Activated T-helper 1 cell treated with anti-CD3 and anti-CD28 coated beads, Interleukin-12 subunit alpha, Interleukin-12 subunit beta, Interleukin-2, Interleukin-4 antibody, amounts not matched to agents 30 ng/mL and 10 ng/mL and 1 ng/mL, durations not matched to agents 14 hours and 24 hours and 36 hours (primary cell): ENCODE results near the gene TIGD6. TPM values are rescaled to one million over a fixed set of nuclear protein-coding genes. Genes with fewer than 3 reads are reported as not detected.

Experiments used
- DNase-seq: peaks from one replicate; pipeline ENCODE4 v3.0.0; 2021; ENCODE audit warnings: low spot score
- H3K27ac Mint-ChIP-seq: one replicate; pipeline ENCODE4 v1.8.0; 2021; ENCODE audit warnings: mild to moderate bottlenecking, mixed read lengths
- H3K27me3 Mint-ChIP-seq: one replicate; pipeline ENCODE4 v1.8.0; 2022; ENCODE audit warnings: mild to moderate bottlenecking, moderate library complexity, mixed read lengths; ENCODE audit not compliant: insufficient read depth
- H3K36me3 Mint-ChIP-seq: one replicate; pipeline ENCODE4 v1.8.0; 2021; ENCODE audit warnings: low read depth, mixed read lengths
- H3K4me1 Mint-ChIP-seq: one replicate; pipeline ENCODE4 v1.8.0; 2021; ENCODE audit warnings: low read depth, mixed read lengths
- H3K4me3 Mint-ChIP-seq: one replicate; pipeline ENCODE4 v1.8.0; 2021; ENCODE audit warnings: mild to moderate bottlenecking, moderate library complexity, mixed read lengths
- H3K9me3 Mint-ChIP-seq: one replicate; pipeline ENCODE4 v1.8.0; 2021; ENCODE audit warnings: mixed read lengths
- intact Hi-C: fragments of 100-400 bp; cut with micrococcal nuclease; formaldehyde crosslinking; loops from one replicate; pipeline ENCODE4 v1.15.1; 2024
- total RNA-seq: library from RNA; stranded (reverse); gene quantifications from 2 replicates; pipeline ENCODE4 v1.2.3, GENCODE V29; 2022

The TIGD6 gene
- total RNA-seq, 1 donor from 2014 or later = 2.4 TPM

- intact Hi-C loops = no loop called here
- Mint-ChIP-seq H3K27ac (no peak overlapping the region), H3K4me1 (peaks cover 19% of the 10 kb centered on the region), H3K9me3 (no peaks in the 10 kb centered on the region), H3K27me3 (no peaks in the 10 kb centered on the region), H3K36me3 (peaks cover 44% of the 10 kb centered on the region), H3K4me3 (no peak overlapping the region)
- DNase-seq = no peak
These were observed 26.3 kb upstream of the TIGD6 start for GRCh38 chr5:150026682-150027172.

GRCh38 chr5:150024346-150024984, 24.0 kb upstream of the TIGD6 start:
- DNase-seq = no peak
- intact Hi-C loops = no loop called here
- H3K36me3 Mint-ChIP-seq = peaks cover 51% of the 10 kb centered on the region
- H3K27me3 Mint-ChIP-seq = no peaks in the 10 kb centered on the region
- H3K4me1 Mint-ChIP-seq = peaks cover 33% of the 10 kb centered on the region
- H3K9me3 Mint-ChIP-seq = no peaks in the 10 kb centered on the region
- no peak overlapping the region for H3K4me3 Mint-ChIP-seq
- no peak overlapping the region for H3K27ac Mint-ChIP-seq

DNA sequence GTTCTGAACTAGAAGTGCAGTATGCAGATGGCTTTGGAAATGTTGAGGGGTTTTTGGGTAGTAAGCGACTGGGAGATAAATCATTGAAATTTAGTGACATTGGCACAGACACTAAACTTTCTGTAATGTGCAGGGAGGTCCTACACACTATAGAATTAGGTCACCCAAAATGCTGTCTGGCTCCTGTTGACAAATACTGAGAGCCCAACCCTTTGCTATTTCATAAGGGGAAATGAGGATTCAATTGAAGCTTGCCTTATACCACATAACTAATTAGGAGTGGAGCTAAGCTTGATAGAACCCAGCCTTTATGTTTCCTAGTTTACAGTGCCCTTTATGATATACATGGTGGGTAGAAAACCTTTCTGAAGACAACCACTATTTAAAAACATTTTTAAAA, 22.7 kb upstream of the TIGD6 start:
- no peak for DNase-seq
- intact Hi-C loops = no loop called here
- Mint-ChIP-seq H3K27ac (no peak overlapping the region), H3K36me3 (peaks cover 59% of the 10 kb centered on the region), H3K4me1 (peaks cover 36% of the 10 kb centered on the region), H3K4me3 (no peak overlapping the region), H3K27me3 (no peaks in the 10 kb centered on the region), H3K9me3 (no peaks in the 10 kb centered on the region)

DNA sequence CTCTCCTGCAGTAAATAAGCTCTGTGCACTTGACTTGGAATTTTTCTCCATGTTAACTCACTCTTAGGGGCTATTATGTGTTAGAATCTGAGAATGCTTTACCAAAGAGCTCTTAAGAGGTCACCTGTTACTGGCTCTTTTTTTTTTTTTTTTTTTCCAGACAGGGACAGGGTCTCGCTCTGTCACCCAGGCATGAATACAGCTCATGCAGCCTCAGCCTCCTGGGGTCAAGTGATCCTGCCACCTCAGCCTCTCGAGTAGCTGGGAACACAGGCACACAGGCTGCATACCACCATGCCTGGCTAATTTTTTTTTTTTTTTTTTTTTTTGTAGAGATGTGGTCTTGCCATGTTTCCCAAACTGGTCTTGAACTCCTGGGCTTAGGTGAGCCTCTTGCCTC, 22.2 kb upstream of the TIGD6 start:
- Mint-ChIP-seq H3K9me3 (no peaks in the 10 kb centered on the region), H3K4me1 (peaks cover 37% of the 10 kb centered on the region), H3K27ac (no peak overlapping the region), H3K36me3 (peaks cover 59% of the 10 kb centered on the region), H3K27me3 (no peaks in the 10 kb centered on the region), H3K4me3 (no peak overlapping the region)
- no peak for DNase-seq
- intact Hi-C loops = no loop called here

- Mint-ChIP-seq H3K27me3 (no peaks in the 10 kb centered on the region), H3K36me3 (peaks cover 64% of the 10 kb centered on the region), H3K4me3 (no peak overlapping the region), H3K9me3 (no peaks in the 10 kb centered on the region), H3K27ac (peak overlapping the region; percentile 46), H3K4me1 (peaks cover 37% of the 10 kb centered on the region)
- no peak for DNase-seq
- intact Hi-C loops = no loop called here
These were observed 21.7 kb upstream of the TIGD6 start for GRCh38 chr5:150022158-150022531.

DNA sequence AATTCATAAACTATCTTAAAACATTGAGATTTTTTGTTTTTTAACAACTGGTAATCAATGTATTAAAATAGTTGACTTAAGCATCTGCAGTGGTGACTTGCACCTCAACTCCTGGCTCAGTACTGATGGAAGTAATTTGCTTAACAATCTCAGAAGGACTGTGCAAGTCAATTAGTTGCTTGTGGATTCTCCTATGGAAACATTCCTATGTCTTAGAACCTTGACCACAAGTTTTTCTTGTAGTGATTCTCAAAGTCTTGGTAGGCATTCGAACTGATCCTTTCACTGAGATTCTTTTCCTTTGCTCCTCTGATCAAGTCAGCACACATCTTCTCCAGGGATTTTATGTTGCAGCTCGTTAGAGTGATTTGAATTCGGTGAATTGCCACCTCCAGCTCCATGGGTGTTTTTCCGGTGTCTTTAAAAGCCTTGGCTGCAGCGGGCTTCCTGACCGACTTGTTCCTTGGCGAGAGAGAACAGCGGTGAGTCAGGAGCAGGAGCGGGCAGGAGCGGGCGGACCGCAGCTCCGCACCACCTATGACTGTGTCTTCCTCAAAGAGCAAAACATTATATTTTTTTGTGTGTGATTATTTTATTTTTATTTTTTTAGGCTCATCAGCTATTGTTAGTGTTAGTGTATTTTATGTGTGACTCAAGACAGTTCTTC, 21.2 kb upstream of the TIGD6 start:
- Mint-ChIP-seq H3K9me3 (no peaks in the 10 kb centered on the region), H3K4me1 (peaks cover 37% of the 10 kb centered on the region), H3K36me3 (peaks cover 66% of the 10 kb centered on the region), H3K27ac (peak overlapping the region; percentile 46), H3K27me3 (no peaks in the 10 kb centered on the region), H3K4me3 (no peak overlapping the region)
- intact Hi-C loops = no loop called here
- DNase-seq = no peak

GRCh38 chr5:150020249-150020648, 19.8 kb upstream of the TIGD6 start:
- Mint-ChIP-seq H3K4me3 (no peak overlapping the region), H3K36me3 (peaks cover 73% of the 10 kb centered on the region), H3K4me1 (peaks cover 37% of the 10 kb centered on the region), H3K9me3 (peaks cover 8% of the 10 kb centered on the region), H3K27ac (peak overlapping the region; percentile 68), H3K27me3 (no peaks in the 10 kb centered on the region)
- intact Hi-C loops = no loop called here
- DNase-seq = no peak

DNA sequence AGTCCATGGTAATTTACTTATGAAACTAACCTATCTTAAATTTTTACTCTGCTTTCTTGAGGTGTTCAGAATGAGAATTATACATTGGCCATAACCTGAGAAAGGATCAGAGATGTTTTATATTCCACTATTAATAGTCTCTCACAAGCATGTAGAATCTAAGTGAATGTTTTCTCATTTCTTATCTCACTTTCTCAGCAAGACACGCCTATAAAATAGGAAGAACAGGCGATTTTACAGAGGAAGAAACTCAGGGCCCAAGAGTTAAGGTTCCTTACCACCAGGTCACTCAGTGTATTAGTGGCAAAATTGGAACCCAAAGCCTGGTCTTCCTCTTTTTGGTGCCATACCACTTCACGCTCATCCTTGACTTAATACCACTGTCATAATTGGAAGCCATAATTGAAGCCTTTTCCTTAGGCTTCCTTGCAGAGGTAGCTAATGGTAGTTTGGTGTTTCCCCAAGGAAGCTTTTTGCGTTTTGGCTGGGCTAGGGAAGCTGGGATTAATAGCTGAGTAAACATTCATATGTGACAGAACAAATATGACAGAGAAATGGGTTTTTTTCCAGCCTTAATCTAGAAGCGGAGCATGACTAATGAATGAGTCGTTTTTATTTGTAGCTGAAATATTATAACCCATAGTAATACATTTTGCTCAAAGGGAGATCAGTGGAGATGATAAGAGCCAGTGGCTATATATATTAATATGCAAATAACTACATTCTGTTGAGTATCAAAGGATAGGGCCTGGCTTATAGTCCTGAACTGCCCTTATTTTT, 17.0 kb upstream of the TIGD6 start:
- Mint-ChIP-seq H3K9me3 (peaks cover 10% of the 10 kb centered on the region), H3K4me3 (no peak overlapping the region), H3K36me3 (peaks cover 90% of the 10 kb centered on the region), H3K27ac (no peak overlapping the region), H3K27me3 (no peaks in the 10 kb centered on the region), H3K4me1 (peaks cover 30% of the 10 kb centered on the region)
- intact Hi-C loops = no loop called here
- no peak for DNase-seq

DNA sequence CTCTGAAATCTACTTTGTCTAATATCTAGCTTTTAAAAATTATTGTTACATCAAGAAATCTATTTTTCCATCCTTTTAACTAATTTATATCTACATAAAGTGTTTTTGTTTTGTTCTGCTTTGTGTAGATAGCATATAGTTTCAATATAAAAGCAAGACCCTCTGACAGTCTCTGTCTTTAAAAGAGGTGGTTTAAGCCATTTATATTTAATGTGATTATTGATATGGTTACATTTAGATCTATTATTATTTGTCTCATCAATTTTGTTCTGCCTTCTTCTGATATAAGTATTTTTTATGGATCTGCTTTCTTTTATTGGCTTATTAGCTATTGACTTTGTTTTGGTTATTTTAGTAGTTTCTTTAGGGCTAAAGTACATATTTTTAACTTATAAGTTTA, 16.1 kb upstream of the TIGD6 start:
- Mint-ChIP-seq H3K27ac (no peak overlapping the region), H3K4me1 (peaks cover 21% of the 10 kb centered on the region), H3K27me3 (no peaks in the 10 kb centered on the region), H3K4me3 (no peak overlapping the region), H3K36me3 (peaks cover 87% of the 10 kb centered on the region), H3K9me3 (peaks cover 10% of the 10 kb centered on the region)
- intact Hi-C loops = no loop called here
- no peak for DNase-seq

DNA sequence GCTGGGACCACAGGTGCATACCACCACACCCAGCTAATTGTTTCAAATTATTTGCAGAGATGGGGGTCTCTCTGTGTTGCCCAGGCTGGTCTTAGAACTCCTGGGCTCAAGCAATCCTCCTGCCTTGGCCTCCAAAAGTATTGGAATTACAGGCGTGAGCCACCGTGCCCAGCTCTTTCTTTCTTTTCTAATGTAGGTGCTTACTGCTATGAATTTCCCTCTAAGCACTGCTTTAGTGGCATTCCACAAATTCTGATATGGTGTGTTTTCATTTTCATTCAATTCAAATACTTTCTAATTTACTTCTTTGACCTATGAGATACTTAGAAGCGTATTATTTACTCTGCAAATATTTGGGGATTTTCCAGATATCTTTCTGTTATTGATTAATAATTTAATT, 15.0 kb upstream of the TIGD6 start:
- Mint-ChIP-seq H3K4me1 (peaks cover 12% of the 10 kb centered on the region), H3K4me3 (no peak overlapping the region), H3K27ac (no peak overlapping the region), H3K9me3 (peaks cover 10% of the 10 kb centered on the region), H3K27me3 (no peaks in the 10 kb centered on the region), H3K36me3 (peaks cover 87% of the 10 kb centered on the region)
- no peak for DNase-seq
- intact Hi-C loops = no loop called here

- Mint-ChIP-seq H3K27me3 (no peaks in the 10 kb centered on the region), H3K27ac (no peak overlapping the region), H3K4me3 (no peak overlapping the region), H3K36me3 (peaks cover 87% of the 10 kb centered on the region), H3K4me1 (peaks cover 8% of the 10 kb centered on the region), H3K9me3 (peaks cover 10% of the 10 kb centered on the region)
- no peak for DNase-seq
- intact Hi-C loops = no loop called here
These were observed 14.0 kb upstream of the TIGD6 start for GRCh38 chr5:150014456-150014855.

DNA sequence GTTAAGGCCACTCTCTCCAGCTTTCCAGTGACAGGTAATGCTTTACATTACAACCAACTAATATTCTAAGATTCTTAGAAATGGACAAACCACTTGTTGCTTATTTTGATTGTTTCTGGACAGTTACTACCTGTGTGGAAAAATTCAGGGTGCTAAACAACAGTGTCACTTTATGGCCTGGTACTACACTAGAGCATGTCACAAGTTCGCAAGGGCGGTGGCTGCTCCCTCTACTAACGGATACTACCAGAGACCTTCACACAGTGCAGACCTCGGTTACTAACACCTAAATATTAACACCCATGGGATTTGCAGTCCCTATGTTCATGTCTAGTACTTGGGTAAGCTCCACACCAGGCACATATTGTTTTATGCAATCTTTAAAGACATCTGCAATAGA, 13.5 kb upstream of the TIGD6 start:
- peaks cover 83% of the 10 kb centered on the region for H3K36me3 Mint-ChIP-seq
- intact Hi-C loops = no loop called here
- no peak overlapping the region for H3K27ac Mint-ChIP-seq
- H3K27me3 Mint-ChIP-seq = no peaks in the 10 kb centered on the region
- H3K9me3 Mint-ChIP-seq = peaks cover 10% of the 10 kb centered on the region
- H3K4me1 Mint-ChIP-seq = peaks cover 13% of the 10 kb centered on the region
- no peak for DNase-seq
- no peak overlapping the region for H3K4me3 Mint-ChIP-seq
